HCT116 (cell line): Measurements from ENCODE around the gene NELFB. TPM values are rescaled to one million over a fixed set of nuclear protein-coding genes. Genes with fewer than 3 reads are reported as not detected.

Source experiments
- ATAC-seq: fragments of 200-7000 bp; cut with Tn5 transposase; 2 replicates; pipeline ENCODE4 v1.9.1; 2020; ENCODE audit warnings: mild to moderate bottlenecking, moderate library complexity
- BruUV-seq: library from RNA; stranded (reverse); fragments of 400-500 nt; replicated peaks from 2 replicates; lab custom pipeline; 2021; lab: Mats Ljungman, UMichigan
- CTCF ChIA-PET: fragments of 300-600 bp; sonication (Branson Sonifier 250); formaldehyde crosslinking; loops from one replicate; lab custom pipeline; 2021; ENCODE audit warnings: antibody characterized with exemption; lab: Charles Lee
- POLR2A ChIA-PET: fragments of 300-600, 350-600 bp; sonication (Branson Sonifier 250); formaldehyde crosslinking; loops from one replicate; lab custom pipeline; 2021; ENCODE audit warnings: antibody characterized with exemption; lab: Charles Lee
- RAD21 ChIA-PET, 2 experiments: fragments of 300-600 bp; sonication (Branson Sonifier 250); formaldehyde crosslinking; loops; one replicate each; lab custom pipeline; 2023; ENCODE audit warnings: low total read pairs in 2 of 2; ENCODE audit not compliant: uncharacterized antibody in 2 of 2, unreplicated experiment in 2 of 2, low non-redundant PET in 1 of 2; lab: Charles Lee
- DNase-seq: peaks from one replicate; pipeline ENCODE4 v3.0.0-alpha.2; 2010; ENCODE audit warnings: low read depth, low spot score
- H2AFZ ChIP-seq: fragments of 200-600 bp; shearing (Covaris generic), sonication (generic); 2 replicates; pipeline ENCODE4 v1.6.1; 2017; ENCODE audit warnings: low read depth, mixed run types, mixed read lengths, antibody characterized with exemption, low read length; ENCODE audit not compliant: poor library complexity, severe bottlenecking
- H3K27ac ChIP-seq: 2 replicates; pipeline ENCODE4 v1.5.1; 2012; ENCODE audit warnings: low read depth, low read length
- H3K27me3 ChIP-seq: fragments of 200-600 bp; sonication (generic); 2 replicates; pipeline ENCODE4 v1.6.1; 2016; ENCODE audit warnings: mixed run types, low read length, mixed read lengths; ENCODE audit not compliant: insufficient read depth
- H3K36me3 ChIP-seq, 2 experiments: fragments of 200-500 bp in 1 of 2; fragments of 200-600 bp in 1 of 2; sonication (Bioruptor generic) in 1 of 2; sonication (generic) in 1 of 2; 2 replicates each; pipeline versions ENCODE4 v1.5.1 to v1.6.1; 2014 to 2016; ENCODE audit warnings: low read length in 2 of 2, inconsistent platforms in 1 of 2, mixed read lengths in 1 of 2, mixed run types in 1 of 2; ENCODE audit not compliant: insufficient read depth in 2 of 2, control insufficient read depth in 1 of 2
- H3K4me1 ChIP-seq, 2 experiments: fragments of 200-600 bp in 1 of 2; sonication (generic) in 1 of 2; 2 replicates each; pipeline versions ENCODE4 v1.5.1 to v1.6.1; 2012 to 2017; ENCODE audit warnings: low read length in 2 of 2, inconsistent platforms in 1 of 2, mild to moderate bottlenecking in 1 of 2, mixed read lengths in 1 of 2, mixed run types in 1 of 2, moderate library complexity in 1 of 2; ENCODE audit not compliant: insufficient read depth in 2 of 2, control insufficient read depth in 1 of 2
- H3K4me2 ChIP-seq: fragments of 200-600 bp; sonication (generic); 2 replicates; pipeline ENCODE4 v1.6.1; 2017; ENCODE audit warnings: mixed run types, low read length, mixed read lengths
- H3K4me3 ChIP-seq, 2 experiments: fragments of 200-600 bp in 1 of 2; sonication (generic) in 1 of 2; replicated peaks in 1 of 2; 2 replicates each; pipeline ENCODE4 v1.5.1; 2011 to 2016; ENCODE audit warnings: low read length in 2 of 2, control low read depth in 1 of 2, low read depth in 1 of 2, mild to moderate bottlenecking in 1 of 2, mixed read lengths in 1 of 2, mixed run types in 1 of 2
- H3K79me2 ChIP-seq: fragments of 200-600 bp; sonication (generic); 2 replicates; pipeline ENCODE4 v1.6.1; 2017; ENCODE audit warnings: mild to moderate bottlenecking, mixed run types, low read length, moderate library complexity, mixed read lengths; ENCODE audit not compliant: insufficient read depth
- H3K9ac ChIP-seq: fragments of 200-600 bp; sonication (generic); 2 replicates; pipeline ENCODE4 v1.6.1; 2016; ENCODE audit warnings: low read length, mixed read lengths
- H3K9me2 ChIP-seq: fragments of 200-600 bp; sonication (generic), shearing (Covaris generic); 2 replicates; pipeline ENCODE4 v1.6.1; 2017; ENCODE audit warnings: mixed run types, mild to moderate bottlenecking, moderate library complexity; ENCODE audit not compliant: insufficient read depth
- H3K9me3 ChIP-seq, 2 experiments: fragments of 200-500 bp in 1 of 2; fragments of 200-600 bp in 1 of 2; sonication (Bioruptor generic) in 1 of 2; sonication (generic) in 1 of 2; 2 replicates each; pipeline ENCODE4 v1.6.1; 2014 to 2017; ENCODE audit warnings: low read length in 2 of 2, mixed read lengths in 2 of 2, inconsistent platforms in 1 of 2, low read depth in 1 of 2, mild to moderate bottlenecking in 1 of 2, mixed run types in 1 of 2, moderate library complexity in 1 of 2; ENCODE audit not compliant: control insufficient read depth in 1 of 2, insufficient read depth in 1 of 2
- H4K20me1 ChIP-seq: fragments of 200-600 bp; sonication (generic), shearing (Covaris generic); 2 replicates; pipeline ENCODE4 v1.6.1; 2017; ENCODE audit warnings: mixed run types, mild to moderate bottlenecking, moderate library complexity; ENCODE audit not compliant: insufficient read depth
- ATF3 ChIP-seq: IDR thresholded peaks from 2 replicates; pipeline ENCODE4 v1.6.1; 2012
- CEBPB ChIP-seq: IDR thresholded peaks from 2 replicates; pipeline ENCODE4 v1.6.1; 2012; ENCODE audit warnings: low read depth
- CTCF ChIP-seq, 3 experiments: fragments of 200-600 bp in 1 of 3; sonication (generic) in 1 of 3; IDR thresholded peaks in 2 of 3; conservative IDR thresholded peaks in 1 of 3; 2 replicates each; pipeline ENCODE4 v1.5.1; 2012 to 2017; ENCODE audit warnings: low read depth in 2 of 3, low read length in 2 of 3, antibody characterized with exemption in 1 of 3, borderline replicate concordance in 1 of 3, control low read depth in 1 of 3, mild to moderate bottlenecking in 1 of 3, mixed read lengths in 1 of 3, mixed run types in 1 of 3, moderate library complexity in 1 of 3; ENCODE audit not compliant: insufficient read depth in 1 of 3
- EGR1 ChIP-seq: IDR thresholded peaks from 2 replicates; pipeline ENCODE4 v1.6.1; 2012; ENCODE audit warnings: low read depth
- ELF1 ChIP-seq: IDR thresholded peaks from 2 replicates; pipeline ENCODE4 v1.6.1; 2012; ENCODE audit warnings: low read depth, borderline replicate concordance
- EZH2 ChIP-seq: fragments of 200-600 bp; sonication (generic); IDR thresholded peaks from 2 replicates; pipeline ENCODE4 v1.6.1; 2017; ENCODE audit warnings: antibody characterized with exemption, mixed run types
- EZH2phosphoT487 ChIP-seq: fragments of 200-600 bp; IDR thresholded peaks from 2 replicates; pipeline ENCODE4 v1.6.1; 2018; ENCODE audit warnings: antibody characterized with exemption, borderline replicate concordance
- FOSL1 ChIP-seq: IDR thresholded peaks from 2 replicates; pipeline ENCODE4 v1.6.1; 2012; ENCODE audit warnings: low read depth
- JUND ChIP-seq: IDR thresholded peaks from 2 replicates; pipeline ENCODE4 v1.6.1; 2012
- MAX ChIP-seq: IDR thresholded peaks from 2 replicates; pipeline ENCODE4 v1.6.1; 2012
- POLR2AphosphoS5 ChIP-seq: IDR thresholded peaks from 2 replicates; pipeline ENCODE4 v1.6.1; 2011; ENCODE audit warnings: mild to moderate bottlenecking, low read depth, low read length, moderate library complexity
- RAD21 ChIP-seq: IDR thresholded peaks from 2 replicates; pipeline ENCODE4 v1.6.1; 2012; ENCODE audit warnings: low read depth, mild to moderate bottlenecking
- REST ChIP-seq: IDR thresholded peaks from 2 replicates; pipeline ENCODE4 v1.6.1; 2012; ENCODE audit warnings: low read depth
- SIN3A ChIP-seq: IDR thresholded peaks from 2 replicates; pipeline ENCODE4 v1.6.1; 2012; ENCODE audit warnings: low read depth
- SP1 ChIP-seq: IDR thresholded peaks from 2 replicates; pipeline ENCODE4 v1.6.1; 2012; ENCODE audit warnings: low read depth
- TCF7L2 ChIP-seq: IDR thresholded peaks from 2 replicates; pipeline ENCODE4 v1.7.0; 2011; ENCODE audit warnings: borderline replicate concordance, inconsistent platforms; ENCODE audit not compliant: insufficient read depth, insufficient read length; ENCODE audit errors: extremely low read depth
- YY1 ChIP-seq: IDR thresholded peaks from 2 replicates; pipeline ENCODE4 v1.6.1; 2011; ENCODE audit warnings: low read length, low read depth, moderate library complexity, mild to moderate bottlenecking; ENCODE audit not compliant: insufficient replicate concordance; ENCODE audit errors: extremely low read depth
- intact Hi-C: fragments of 100-400 bp; cut with micrococcal nuclease; formaldehyde crosslinking; loops from 2 replicates; pipeline ENCODE4 v1.10.0; 2022
- total RNA-seq: library from RNA; stranded (reverse); gene quantifications from one replicate; pipeline ENCODE4 v1.2.1, GENCODE V29; 2021; ENCODE audit not compliant: unreplicated experiment
- TF ChIP-seq, protein P1 (sequence below): IDR thresholded peaks from 2 replicates; pipeline ENCODE4 v1.6.1; 2011; ENCODE audit warnings: mild to moderate bottlenecking, low read length, moderate library complexity; ENCODE audit not compliant: insufficient replicate concordance; ENCODE audit errors: extremely low read depth

NELFB gene
- total RNA-seq, 1 experiment from 2014 or later: 86.4 TPM

- ChIA-PET CTCF (interaction anchor here (1.1 kb wide), 1 partner anchor 14 kb away, joined by 4 read pairs; no protein-coding TSS in a partner anchor), POLR2A (interaction anchor here (1.4 kb wide), 1 partner anchor 10 kb away, joined by 6 read pairs; the partner anchor contains the start of gene TUBB4B), RAD21 (no interaction called here)
- no peaks in the 10 kb centered on the region for H4K20me1 ChIP-seq
- H3K36me3 ChIP-seq: no peaks in the 10 kb centered on the region
- no peaks in the 10 kb centered on the region for H3K9me2 ChIP-seq
- intact Hi-C loops: no loop called here
- no peaks in the 10 kb centered on the region for H3K9me3 ChIP-seq
- no peak overlapping the region for H3K27ac ChIP-seq
- H3K4me2 ChIP-seq: no peak overlapping the region
- no peaks in the 10 kb centered on the region for H3K27me3 ChIP-seq
- no peak overlapping the region for H3K4me3 ChIP-seq
- no peak overlapping the region for H3K9ac ChIP-seq
- BruUV-seq: no TSS peak
- ATAC-seq (no peak), DNase-seq (no peak)
- peaks cover 15 to 30% of the 10 kb centered on the region in 2 experiments for H3K4me1 ChIP-seq
- H3K79me2 ChIP-seq: peaks cover 4% of the 10 kb centered on the region
- no peak overlapping the region for H2AFZ ChIP-seq
- TF ChIP-seq TCF7L2: no peak
- no peak for TF ChIP-seq YY1
- TF ChIP-seq EZH2: no peak
- TF ChIP-seq REST: no peak
- no peak for TF ChIP-seq CEBPB
- no peak for TF ChIP-seq EZH2phosphoT487
- TF ChIP-seq SP1: no peak
- TF ChIP-seq CTCF (IDR thresholded peaks at IDR 0.05 in 2 of 3, conservative IDR thresholded peaks at IDR 0.05 in 1 of 3; ENCODE audit: borderline replicate concordance in 1 of 3, insufficient read depth in 1 of 3, low read depth in 2 of 3, low read length in 2 of 3): no peak
- TF ChIP-seq RAD21: no peak
- no peak for TF ChIP-seq MAX
- TF ChIP-seq FOSL1: no peak
- TF ChIP-seq, protein P1, sequence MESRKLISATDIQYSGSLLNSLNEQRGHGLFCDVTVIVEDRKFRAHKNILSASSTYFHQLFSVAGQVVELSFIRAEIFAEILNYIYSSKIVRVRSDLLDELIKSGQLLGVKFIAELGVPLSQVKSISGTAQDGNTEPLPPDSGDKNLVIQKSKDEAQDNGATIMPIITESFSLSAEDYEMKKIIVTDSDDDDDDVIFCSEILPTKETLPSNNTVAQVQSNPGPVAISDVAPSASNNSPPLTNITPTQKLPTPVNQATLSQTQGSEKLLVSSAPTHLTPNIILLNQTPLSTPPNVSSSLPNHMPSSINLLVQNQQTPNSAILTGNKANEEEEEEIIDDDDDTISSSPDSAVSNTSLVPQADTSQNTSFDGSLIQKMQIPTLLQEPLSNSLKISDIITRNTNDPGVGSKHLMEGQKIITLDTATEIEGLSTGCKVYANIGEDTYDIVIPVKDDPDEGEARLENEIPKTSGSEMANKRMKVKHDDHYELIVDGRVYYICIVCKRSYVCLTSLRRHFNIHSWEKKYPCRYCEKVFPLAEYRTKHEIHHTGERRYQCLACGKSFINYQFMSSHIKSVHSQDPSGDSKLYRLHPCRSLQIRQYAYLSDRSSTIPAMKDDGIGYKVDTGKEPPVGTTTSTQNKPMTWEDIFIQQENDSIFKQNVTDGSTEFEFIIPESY: no peak
- TF ChIP-seq ELF1: no peak
- no peak for TF ChIP-seq ATF3
- TF ChIP-seq POLR2AphosphoS5: no peak
- TF ChIP-seq JUND: no peak
- no peak for TF ChIP-seq SIN3A
- TF ChIP-seq EGR1: no peak
Observed at GRCh38 chr9:137250329-137251193, 4.6 kb upstream of the NELFB start.
